Measurements from ENCODE around the gene CNBD2. TPM values are rescaled to one million over a fixed set of nuclear protein-coding genes. Genes with fewer than 3 reads are reported as not detected.
"Not testable (repeated sequence)": the region's sequence is repeated elsewhere in the genome, so short reads cannot be mapped to it uniquely, and the experiment has no call there.

CNBD2 gene
- polyA plus RNA-seq, 1 donor from 2014 or later = 9.5 TPM

DNA sequence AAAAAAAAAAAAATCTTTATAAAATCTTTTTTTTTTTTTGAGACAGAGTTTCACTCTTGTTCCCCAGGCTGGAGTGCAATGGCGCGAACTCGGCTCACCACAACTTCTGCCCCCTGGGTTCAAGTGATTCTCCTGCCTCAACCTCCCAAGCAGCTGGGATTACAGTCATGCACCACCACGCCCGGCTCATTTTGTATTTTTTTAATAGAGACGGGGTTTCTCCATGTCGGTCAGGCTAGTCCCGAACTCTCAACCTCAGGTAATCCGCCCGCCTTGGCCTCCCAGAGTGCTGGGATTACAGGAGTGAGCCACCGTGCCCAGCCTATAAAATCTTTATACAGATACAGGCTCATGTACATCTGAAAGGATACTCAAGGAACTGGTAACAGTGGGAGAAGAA lies 100.1 kb downstream of the CNBD2 start:
- H3K4me3 ChIP-seq (ENCODE audit: low read length); H3K79me2 ChIP-seq (replicated peaks; ENCODE audit: insufficient read depth, low read length); H4K20me1 ChIP-seq (ENCODE audit: insufficient read depth); H3K4me2 ChIP-seq (ENCODE audit: low read length); H3F3A ChIP-seq (ENCODE audit: insufficient read depth, low read length, poor library complexity, severe bottlenecking); H3K9ac ChIP-seq (ENCODE audit: low read length); H3K9me2 ChIP-seq (ENCODE audit: insufficient read depth, low read length); H2AFZ ChIP-seq (ENCODE audit: low read depth, low read length); H3K27me3 ChIP-seq (ENCODE audit: insufficient read depth, low read depth, low read length); H3K27ac ChIP-seq (ENCODE audit: low read length); H3K36me3 ChIP-seq (ENCODE audit: insufficient read depth, low read length); H3K9me3 ChIP-seq (ENCODE audit: low read length): not testable (repeated sequence)

DNA sequence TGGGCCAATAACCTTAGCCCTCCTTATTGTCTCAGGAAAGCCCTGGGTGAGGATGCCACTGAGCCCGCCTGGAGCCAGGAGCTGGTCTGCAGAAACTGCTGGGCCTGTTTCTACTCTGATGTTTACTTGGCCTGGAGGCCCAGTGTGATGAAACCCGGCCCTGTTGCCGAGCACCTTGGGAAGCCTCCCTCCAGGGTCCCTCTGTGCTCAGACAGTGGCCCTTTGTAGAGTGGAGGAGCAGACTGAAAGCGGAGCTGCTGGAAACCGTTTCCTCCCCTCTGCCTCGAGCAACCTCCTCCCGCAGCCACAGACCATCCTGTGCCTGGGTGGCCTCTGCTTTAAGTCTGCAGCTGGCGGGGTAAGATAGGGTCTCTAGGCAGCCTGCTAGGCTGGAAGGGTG lies 102.1 kb downstream of the CNBD2 start:
- Histone ChIP-seq H3K9me2 (ENCODE audit: insufficient read depth, low read length) (no peaks in the 10 kb centered on the region), H3K36me3 (ENCODE audit: insufficient read depth, low read length) (no peaks in the 10 kb centered on the region), H3K9me3 (ENCODE audit: low read length) (no peaks in the 10 kb centered on the region), H3K9ac (ENCODE audit: low read length) (no peak overlapping the region), H3F3A (ENCODE audit: insufficient read depth, low read length, poor library complexity, severe bottlenecking) (no peaks in the 10 kb centered on the region), H3K4me3 (ENCODE audit: low read length) (no peak overlapping the region), H3K4me2 (ENCODE audit: low read length) (no peak overlapping the region), H3K27ac (ENCODE audit: low read length) (no peak overlapping the region), H3K79me2 (replicated peaks; ENCODE audit: insufficient read depth, low read length) (no peaks in the 10 kb centered on the region), H3K27me3 (ENCODE audit: insufficient read depth, low read depth, low read length) (no peaks in the 10 kb centered on the region), H2AFZ (ENCODE audit: low read depth, low read length) (no peak overlapping the region), H4K20me1 (ENCODE audit: insufficient read depth) (no peaks in the 10 kb centered on the region)
- TF ChIP-seq MXI1 (conservative IDR thresholded peaks at IDR 0.05; ENCODE audit: poor library complexity, severe bottlenecking) (no peak), SMC3 (conservative IDR thresholded peaks at IDR 0.05; ENCODE audit: poor library complexity) (no peak), RAD21 (conservative IDR thresholded peaks at IDR 0.05) (no peak), TAF1 (IDR thresholded peaks at IDR 0.05; ENCODE audit: low read depth) (no peak), EZH2 (IDR thresholded peaks at IDR 0.05; ENCODE audit: borderline replicate concordance, insufficient read depth, low read length, poor library complexity, severe bottlenecking) (no peak), EP300 (conservative IDR thresholded peaks at IDR 0.05; ENCODE audit: poor library complexity, severe bottlenecking) (no peak), POLR2AphosphoS5 (IDR thresholded peaks at IDR 0.05) (no peak)
- TF ChIP-seq, protein P1, sequence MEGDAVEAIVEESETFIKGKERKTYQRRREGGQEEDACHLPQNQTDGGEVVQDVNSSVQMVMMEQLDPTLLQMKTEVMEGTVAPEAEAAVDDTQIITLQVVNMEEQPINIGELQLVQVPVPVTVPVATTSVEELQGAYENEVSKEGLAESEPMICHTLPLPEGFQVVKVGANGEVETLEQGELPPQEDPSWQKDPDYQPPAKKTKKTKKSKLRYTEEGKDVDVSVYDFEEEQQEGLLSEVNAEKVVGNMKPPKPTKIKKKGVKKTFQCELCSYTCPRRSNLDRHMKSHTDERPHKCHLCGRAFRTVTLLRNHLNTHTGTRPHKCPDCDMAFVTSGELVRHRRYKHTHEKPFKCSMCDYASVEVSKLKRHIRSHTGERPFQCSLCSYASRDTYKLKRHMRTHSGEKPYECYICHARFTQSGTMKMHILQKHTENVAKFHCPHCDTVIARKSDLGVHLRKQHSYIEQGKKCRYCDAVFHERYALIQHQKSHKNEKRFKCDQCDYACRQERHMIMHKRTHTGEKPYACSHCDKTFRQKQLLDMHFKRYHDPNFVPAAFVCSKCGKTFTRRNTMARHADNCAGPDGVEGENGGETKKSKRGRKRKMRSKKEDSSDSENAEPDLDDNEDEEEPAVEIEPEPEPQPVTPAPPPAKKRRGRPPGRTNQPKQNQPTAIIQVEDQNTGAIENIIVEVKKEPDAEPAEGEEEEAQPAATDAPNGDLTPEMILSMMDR (IDR thresholded peaks at IDR 0.05; ENCODE audit: poor library complexity, severe bottlenecking) = no peak
- TF ChIP-seq, protein P2, sequence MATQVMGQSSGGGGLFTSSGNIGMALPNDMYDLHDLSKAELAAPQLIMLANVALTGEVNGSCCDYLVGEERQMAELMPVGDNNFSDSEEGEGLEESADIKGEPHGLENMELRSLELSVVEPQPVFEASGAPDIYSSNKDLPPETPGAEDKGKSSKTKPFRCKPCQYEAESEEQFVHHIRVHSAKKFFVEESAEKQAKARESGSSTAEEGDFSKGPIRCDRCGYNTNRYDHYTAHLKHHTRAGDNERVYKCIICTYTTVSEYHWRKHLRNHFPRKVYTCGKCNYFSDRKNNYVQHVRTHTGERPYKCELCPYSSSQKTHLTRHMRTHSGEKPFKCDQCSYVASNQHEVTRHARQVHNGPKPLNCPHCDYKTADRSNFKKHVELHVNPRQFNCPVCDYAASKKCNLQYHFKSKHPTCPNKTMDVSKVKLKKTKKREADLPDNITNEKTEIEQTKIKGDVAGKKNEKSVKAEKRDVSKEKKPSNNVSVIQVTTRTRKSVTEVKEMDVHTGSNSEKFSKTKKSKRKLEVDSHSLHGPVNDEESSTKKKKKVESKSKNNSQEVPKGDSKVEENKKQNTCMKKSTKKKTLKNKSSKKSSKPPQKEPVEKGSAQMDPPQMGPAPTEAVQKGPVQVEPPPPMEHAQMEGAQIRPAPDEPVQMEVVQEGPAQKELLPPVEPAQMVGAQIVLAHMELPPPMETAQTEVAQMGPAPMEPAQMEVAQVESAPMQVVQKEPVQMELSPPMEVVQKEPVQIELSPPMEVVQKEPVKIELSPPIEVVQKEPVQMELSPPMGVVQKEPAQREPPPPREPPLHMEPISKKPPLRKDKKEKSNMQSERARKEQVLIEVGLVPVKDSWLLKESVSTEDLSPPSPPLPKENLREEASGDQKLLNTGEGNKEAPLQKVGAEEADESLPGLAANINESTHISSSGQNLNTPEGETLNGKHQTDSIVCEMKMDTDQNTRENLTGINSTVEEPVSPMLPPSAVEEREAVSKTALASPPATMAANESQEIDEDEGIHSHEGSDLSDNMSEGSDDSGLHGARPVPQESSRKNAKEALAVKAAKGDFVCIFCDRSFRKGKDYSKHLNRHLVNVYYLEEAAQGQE (IDR thresholded peaks at IDR 0.05; ENCODE audit: borderline replicate concordance) = no peak

DNA sequence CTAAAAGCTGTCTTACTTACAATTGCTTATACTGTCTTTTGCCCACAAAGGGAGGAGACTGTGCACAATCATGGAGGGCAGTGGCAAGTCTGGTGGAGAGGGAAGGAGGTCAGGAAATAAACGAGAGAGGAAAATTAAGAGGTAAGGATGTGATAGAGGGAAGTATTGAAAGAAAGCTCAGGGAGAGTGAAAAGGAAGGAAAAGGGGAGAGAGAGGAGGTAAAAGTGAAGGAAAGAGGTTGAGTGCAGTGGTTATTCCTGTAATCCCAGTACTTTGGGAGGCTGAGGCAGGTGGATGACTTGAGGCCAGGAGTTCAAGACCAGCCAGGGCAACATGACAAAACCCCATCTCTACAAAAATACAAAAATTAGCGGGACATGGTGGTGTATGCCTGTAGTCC lies 103.5 kb downstream of the CNBD2 start:
- no peaks in the 10 kb centered on the region for H3K79me2 ChIP-seq (replicated peaks; ENCODE audit: insufficient read depth, low read length)
- H3K9ac ChIP-seq (ENCODE audit: low read length) = no peak overlapping the region
- H3K9me3 ChIP-seq (ENCODE audit: low read length) = no peaks in the 10 kb centered on the region
- H3K4me3 ChIP-seq (ENCODE audit: low read length) = no peak overlapping the region
- H2AFZ ChIP-seq (ENCODE audit: low read depth, low read length) = no peak overlapping the region
- no peaks in the 10 kb centered on the region for H3F3A ChIP-seq (ENCODE audit: insufficient read depth, low read length, poor library complexity, severe bottlenecking)
- no peak overlapping the region for H3K27ac ChIP-seq (ENCODE audit: low read length)
- no peaks in the 10 kb centered on the region for H3K27me3 ChIP-seq (ENCODE audit: insufficient read depth, low read depth, low read length)
- no peaks in the 10 kb centered on the region for H3K36me3 ChIP-seq (ENCODE audit: insufficient read depth, low read length)
- no peaks in the 10 kb centered on the region for H3K9me2 ChIP-seq (ENCODE audit: insufficient read depth, low read length)
- no peaks in the 10 kb centered on the region for H4K20me1 ChIP-seq (ENCODE audit: insufficient read depth)
- no peak for TF ChIP-seq MXI1 (conservative IDR thresholded peaks at IDR 0.05; ENCODE audit: poor library complexity, severe bottlenecking)
- TF ChIP-seq, protein P1 (IDR thresholded peaks at IDR 0.05; ENCODE audit: poor library complexity, severe bottlenecking) = no peak
- no peak overlapping the region for H3K4me2 ChIP-seq (ENCODE audit: low read length)

Measured in neural cell (in vitro differentiated cells).